ENCODE measurements around the gene HDGFL2. TPM values are rescaled to one million over a fixed set of nuclear protein-coding genes. Genes with fewer than 3 reads are reported as not detected.

Gene HDGFL2
- total RNA-seq, 1 experiment from 2014 or later: 108 TPM

- WGBS (ENCODE audit: extremely low coverage, insufficient read length, low lambda C conversion rate): no CpG with 5 or more reads among the region's 9 CpGs
- Histone ChIP-seq H2BK20ac (ENCODE audit: low read depth, low read length, poor library complexity, severe bottlenecking) (no peak overlapping the region), H4K8ac (replicated peaks; ENCODE audit: insufficient read length, low read depth, low read length) (no peak overlapping the region), H3K27me3 (ENCODE audit: insufficient read depth, low read length) (no peaks in the 10 kb centered on the region), H3T11ph (ENCODE audit: low read length) (no peak overlapping the region), H4K5ac (ENCODE audit: insufficient read length, low read depth, low read length) (no peak overlapping the region), H3K23ac (ENCODE audit: insufficient read length, low read depth, low read length) (no peak overlapping the region), H2AFZ (ENCODE audit: low read length) (no peak overlapping the region), H2BK5ac (ENCODE audit: insufficient read length, low read length) (no peak overlapping the region), H2BK15ac (ENCODE audit: low read depth, low read length) (no peak overlapping the region), H3K79me2 (ENCODE audit: insufficient read depth, low read length) (no peaks in the 10 kb centered on the region), H3K18ac (ENCODE audit: insufficient read length, low read depth, low read length) (no peak overlapping the region), H3K14ac (ENCODE audit: insufficient read depth, low read length) (no peak overlapping the region), H4K20me1 (ENCODE audit: control insufficient read depth, insufficient read depth, insufficient read length) (peaks cover 2% of the 10 kb centered on the region), H4K91ac (ENCODE audit: insufficient read length, low read depth, low read length) (no peak overlapping the region), H3K4me1 (ENCODE audit: insufficient read depth, low read length) (no peaks in the 10 kb centered on the region), H3K79me1 (ENCODE audit: insufficient read depth, low read depth, low read length, poor library complexity, severe bottlenecking) (no peaks in the 10 kb centered on the region), H3K9me3 (ENCODE audit: control insufficient read depth, low read depth, low read length) (no peaks in the 10 kb centered on the region), H3K27ac (ENCODE audit: insufficient read length, low read depth, low read length) (no peak overlapping the region), H3K4me2 (ENCODE audit: insufficient read depth, insufficient read length, low read length) (no peak overlapping the region), H3K56ac (ENCODE audit: insufficient read length, low read depth, low read length) (no peak overlapping the region), H3K9ac (ENCODE audit: extremely low read depth, insufficient read length, low read length) (no peak overlapping the region), H3K23me2 (ENCODE audit: insufficient read length, low read depth, low read length, poor library complexity, severe bottlenecking) (no peaks in the 10 kb centered on the region), H3K4ac (ENCODE audit: low read depth, low read length) (no peak overlapping the region), H2AK5ac (ENCODE audit: insufficient read length, low read length) (no peak overlapping the region), H2BK12ac (ENCODE audit: insufficient read length, low read depth, low read length) (no peak overlapping the region), H2BK120ac (ENCODE audit: low read depth, low read length, poor library complexity, severe bottlenecking) (no peak overlapping the region)
- H3K4me1 Mint-ChIP-seq: no peaks in the 10 kb centered on the region; a peak in 1 of 4 replicates
- no peak for TF ChIP-seq CTCF (conservative IDR thresholded peaks at IDR 0.05)
- H3K4me3 Mint-ChIP-seq: no peak overlapping the region; a peak in 1 of 5 replicates
- DNase-seq: no peak
- no peak overlapping the region; a peak in 1 of 7 replicates for H3K27ac Mint-ChIP-seq
- H3K27me3 Mint-ChIP-seq (ENCODE audit: low read depth): no peaks in the 10 kb centered on the region; the same call in 1 of the 2 replicates
- no peaks in the 10 kb centered on the region for H3K9me3 Mint-ChIP-seq
- peaks cover 15 to 54% (median 33%) of the 10 kb centered on the region in 3 experiments; a peak in 6 of 7 replicates for H3K36me3 Mint-ChIP-seq (ENCODE audit: insufficient read depth in 1 of 3, low read depth in 3 of 3)
These were observed 22.5 kb upstream of the HDGFL2 start for GRCh38 chr19:4449639-4450028.

Data from H9 (cell line).